Transverse colon (tissue), 4 donors: ENCODE measurements around the gene TIE1. TPM values are rescaled to one million over a fixed set of nuclear protein-coding genes. Genes with fewer than 3 reads are reported as not detected.

Experiments used
- DNase-seq: peaks from one replicate; pipeline ENCODE4 v3.0.0-alpha.2; 2019
- H3K27ac ChIP-seq, 4 donors: fragments of 200-600 bp; sonication (generic); 2 replicates each; pipeline ENCODE4 v1.5.1; 2016 to 2018; ENCODE audit warnings: inconsistent platforms in 4 of 4
- H3K27me3 ChIP-seq: fragments of 200-600 bp; sonication (generic); 2 replicates; pipeline ENCODE4 v1.5.1; 2017; ENCODE audit warnings: inconsistent platforms
- H3K36me3 ChIP-seq, 4 donors: fragments of 200-600 bp; sonication (generic); 2 replicates each; pipeline ENCODE4 v1.5.1; 2017 to 2019; ENCODE audit warnings: inconsistent platforms in 4 of 4
- H3K4me1 ChIP-seq, 4 donors: fragments of 200-600 bp; sonication (generic); 2 replicates each; pipeline ENCODE4 v1.5.1; 2017 to 2020; ENCODE audit warnings: inconsistent platforms in 4 of 4
- H3K4me3 ChIP-seq, 4 donors: fragments of 200-600 bp; sonication (generic); 1 replicate in 1 of 4; 2 replicates in 3 of 4; pipeline versions ENCODE4 v1.5.1 to v1.6.1; 2017 to 2019; ENCODE audit warnings: inconsistent platforms in 4 of 4
- H3K9me3 ChIP-seq, 2 donors: fragments of 200-600 bp; sonication (generic); 2 replicates each; pipeline ENCODE4 v1.5.1; 2017 to 2019; ENCODE audit warnings: inconsistent platforms in 2 of 2
- CTCF ChIP-seq, 5 experiments: fragments of 200-600 bp in 3 of 5; fragments of 450-650 bp in 2 of 5; sonication (generic) in 3 of 5; IDR thresholded peaks; 1 replicate in 2 of 5; 2 replicates in 3 of 5; pipeline ENCODE4 v1.5.1; 2016 to 2017; ENCODE audit warnings: antibody characterized with exemption in 5 of 5, inconsistent platforms in 3 of 5, mild to moderate bottlenecking in 2 of 5, moderate library complexity in 1 of 5
- EP300 ChIP-seq: sonication (generic); formaldehyde crosslinking; IDR thresholded peaks from one replicate; pipeline ENCODE4 v1.6.1; 2017; ENCODE audit warnings: antibody characterized with exemption, low read depth
- POLR2A ChIP-seq: fragments of 450-650 bp; IDR thresholded peaks from one replicate; pipeline ENCODE4 v1.6.1; 2016; ENCODE audit warnings: antibody characterized with exemption, mild to moderate bottlenecking, moderate library complexity
- POLR2AphosphoS5 ChIP-seq, 3 donors: sonication (generic); formaldehyde crosslinking; IDR thresholded peaks; one replicate each; pipeline ENCODE4 v1.6.1; 2016; ENCODE audit warnings: antibody characterized with exemption in 3 of 3
- WGBS, 2 donors: methylation state at CpG; one replicate each; pipeline ENCODE4 v1.1.5; 2018; ENCODE audit warnings: low coverage in 1 of 2; 5-methylcytosine and 5-hydroxymethylcytosine counted together
- in situ Hi-C, 4 donors: fragments of 200-750 bp; cut with MboI; loops; one replicate each; pipeline versions ENCODE4 v1.15.0 to v1.15.1; 2017; ENCODE audit warnings: low sequenced_read_pairs in 3 of 4, low pct_ligation_motif_present in 1 of 4, low pct_unique_long_range_greater_than_20kb in 1 of 4
- intact Hi-C: fragments of 100-400 bp; cut with DNase I; formaldehyde crosslinking; loops from one replicate; pipeline ENCODE4 v1.15.1; 2023; ENCODE audit warnings: low total_unique reads
- total RNA-seq, 4 donors: library from RNA; depleted of rRNA; stranded (reverse); fragments of >200 nt; gene quantifications; one replicate each; pipeline ENCODE4 v1.1.0, GENCODE V29; 2016

TIE1 gene
- total RNA-seq, 4 donors from 2014 or later: 2.4 to 7.8 (median 5.3) TPM

- peaks cover 13 to 35% (median 20%) of the 10 kb centered on the region in 4 donors for H3K4me1 ChIP-seq
- DNase-seq: no peak
- no peaks in the 10 kb centered on the region for H3K27me3 ChIP-seq
- no peaks in the 10 kb centered on the region for H3K36me3 ChIP-seq
- H3K27ac ChIP-seq: no peak overlapping the region
- H3K9me3 ChIP-seq: no peaks in the 10 kb centered on the region
- intact Hi-C loops: no loop called here
- WGBS, 2 donors: 80 to 91% methylated on average over 3 to 20 of the region's 46 CpGs
- no peak for TF ChIP-seq POLR2A
- no peak for TF ChIP-seq CTCF (IDR thresholded peaks at IDR 0.05)
- no peak for TF ChIP-seq POLR2AphosphoS5 (IDR thresholded peaks at IDR 0.05)
- no peak for TF ChIP-seq EP300
- in situ Hi-C loops: no loop called here
- no peak overlapping the region for H3K4me3 ChIP-seq
Observed at GRCh38 chr1:43304771-43305300, 4.1 kb downstream of the TIE1 start.

GRCh38 chr1:43305461-43305860 is 4.7 kb downstream of the TIE1 start:
- H3K4me1 ChIP-seq: peaks cover 13 to 35% (median 20%) of the 10 kb centered on the region in 4 donors
- intact Hi-C loops (no loop called here), in situ Hi-C loops (no loop called here)
- H3K9me3 ChIP-seq: no peaks in the 10 kb centered on the region
- no peaks in the 10 kb centered on the region for H3K27me3 ChIP-seq
- TF ChIP-seq CTCF (IDR thresholded peaks at IDR 0.05) (no peak), EP300 (no peak), POLR2AphosphoS5 (IDR thresholded peaks at IDR 0.05) (no peak), POLR2A (no peak)
- DNase-seq: peak; percentile 7
- no peak overlapping the region for H3K27ac ChIP-seq
- H3K4me3 ChIP-seq: no peak overlapping the region
- H3K36me3 ChIP-seq: no peaks in the 10 kb centered on the region
- WGBS, 2 donors: 72% methylated on average over 3 of the region's 3 CpGs; no CpG with 5 or more reads in 1 of the 2 donors

DNA sequence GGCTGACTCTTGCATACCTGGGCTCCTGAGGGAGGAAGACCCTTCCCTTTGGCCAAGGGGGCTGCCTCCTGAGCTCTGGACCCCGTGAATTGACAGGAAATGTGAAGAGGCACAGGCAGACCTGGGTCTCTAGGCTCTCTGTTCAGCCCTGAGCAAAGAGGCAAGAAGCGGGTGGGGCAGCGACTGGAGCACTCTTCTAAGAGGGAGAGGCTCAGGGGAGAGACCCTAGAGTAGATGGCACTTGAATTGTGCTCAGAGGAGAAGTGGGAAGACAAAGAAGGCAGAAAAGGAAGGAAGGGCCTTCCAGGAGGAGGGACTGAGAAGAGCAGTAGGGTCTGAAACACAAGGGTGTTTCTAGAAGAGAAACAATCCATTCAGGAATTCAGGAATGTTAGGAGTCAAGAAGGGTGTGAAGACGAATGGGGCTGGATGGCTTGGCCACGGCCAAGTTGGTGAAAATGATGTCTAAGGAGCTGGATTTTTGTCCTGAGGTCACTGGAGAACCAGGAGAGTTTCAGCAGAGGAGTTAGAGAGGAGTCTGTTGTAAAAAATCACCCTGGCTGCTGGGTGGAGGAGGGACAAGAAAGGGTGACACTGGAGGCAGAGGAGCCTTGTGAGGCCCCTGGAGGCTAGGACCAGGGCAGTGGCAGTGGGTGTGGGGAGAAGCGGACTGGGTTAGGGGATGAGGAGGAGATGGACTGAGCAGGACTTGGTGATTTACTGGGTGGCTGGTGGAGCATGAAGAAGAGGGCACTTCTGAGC is 5.3 kb downstream of the TIE1 start:
- no peaks in the 10 kb centered on the region for H3K36me3 ChIP-seq
- peaks cover 13 to 35% (median 20%) of the 10 kb centered on the region in 4 donors for H3K4me1 ChIP-seq
- intact Hi-C loops: no loop called here
- H3K4me3 ChIP-seq: no peak overlapping the region
- no peak overlapping the region for H3K27ac ChIP-seq
- 83 to 93% methylated on average over 3 to 6 of the region's 6 CpGs for WGBS, 2 donors
- in situ Hi-C loops: no loop called here
- no peak for TF ChIP-seq EP300
- no peak for TF ChIP-seq CTCF (IDR thresholded peaks at IDR 0.05)
- TF ChIP-seq POLR2A: no peak
- TF ChIP-seq POLR2AphosphoS5 (IDR thresholded peaks at IDR 0.05): no peak
- no peaks in the 10 kb centered on the region for H3K27me3 ChIP-seq
- no peaks in the 10 kb centered on the region for H3K9me3 ChIP-seq
- no peak for DNase-seq

DNA sequence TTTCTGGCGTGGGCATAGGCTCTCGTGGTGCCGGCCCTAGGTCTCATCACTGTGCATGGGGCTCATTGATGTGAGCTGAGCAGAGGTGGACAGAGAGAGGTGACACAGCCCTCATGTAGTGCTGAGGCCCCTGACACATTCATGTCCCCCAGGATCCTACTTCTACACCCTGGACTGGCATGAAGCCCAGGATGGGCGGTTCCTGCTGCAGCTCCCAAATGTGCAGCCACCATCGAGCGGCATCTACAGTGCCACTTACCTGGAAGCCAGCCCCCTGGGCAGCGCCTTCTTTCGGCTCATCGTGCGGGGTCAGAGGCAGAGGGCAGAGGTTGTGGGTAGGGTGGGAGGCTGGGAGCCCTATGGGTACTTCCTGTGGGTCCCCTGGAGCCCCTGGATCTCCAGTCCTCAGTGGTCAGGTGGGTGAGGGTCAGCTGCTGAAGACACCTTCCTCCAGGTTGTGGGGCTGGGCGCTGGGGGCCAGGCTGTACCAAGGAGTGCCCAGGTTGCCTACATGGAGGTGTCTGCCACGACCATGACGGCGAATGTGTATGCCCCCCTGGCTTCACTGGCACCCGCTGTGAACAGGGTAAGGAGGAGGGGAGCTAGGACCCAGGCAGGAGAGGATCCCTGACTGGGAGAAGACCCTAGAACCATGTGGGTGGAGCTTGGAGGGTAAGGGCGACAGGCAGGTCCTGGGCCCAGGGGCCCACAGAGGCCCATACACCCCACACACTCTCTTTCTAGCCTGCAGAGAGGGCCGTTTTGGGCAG is 6.1 kb downstream of the TIE1 start:
- in situ Hi-C loops (no loop called here), intact Hi-C loops (no loop called here)
- Histone ChIP-seq H3K4me1 (peaks cover 13 to 33% (median 20%) of the 10 kb centered on the region in 4 donors), H3K27me3 (no peaks in the 10 kb centered on the region), H3K9me3 (no peaks in the 10 kb centered on the region), H3K36me3 (no peaks in the 10 kb centered on the region), H3K27ac (no peak overlapping the region), H3K4me3 (no peak overlapping the region)
- 83 to 100% methylated on average over 1 to 17 of the region's 17 CpGs for WGBS, 2 donors
- no peak for DNase-seq
- TF ChIP-seq EP300 (no peak), POLR2A (no peak), CTCF (IDR thresholded peaks at IDR 0.05) (no peak), POLR2AphosphoS5 (IDR thresholded peaks at IDR 0.05) (no peak)
